Mucosa of gallbladder (tissue), 1 donor: Measurements from ENCODE around the gene IGFBP7. TPM values are rescaled to one million over a fixed set of nuclear protein-coding genes. Genes with fewer than 3 reads are reported as not detected.

Source experiments
- DNase-seq: peaks from one replicate; pipeline ENCODE4 v3.0.0-alpha.2; 2020; ENCODE audit warnings: low spot score
- total RNA-seq: library from RNA; stranded (reverse); gene quantifications from one replicate; pipeline ENCODE4 v1.2.1, GENCODE V29; 2021
- donor health status: DM: no; HTN: no; CAD: no.

IGFBP7 gene
- total RNA-seq, 1 donor from 2014 or later, result 1,557 TPM

GRCh38 chr4:57129477-57129876 is 19.3 kb upstream of the IGFBP7 start:
- DNase-seq, result no peak

- DNase-seq, result no peak
Observed at GRCh38 chr4:57127361-57127760, 17.2 kb upstream of the IGFBP7 start.

GRCh38 chr4:57125996-57126395 is 15.8 kb upstream of the IGFBP7 start:
- no peak for DNase-seq

GRCh38 chr4:57124145-57124544 is 14.0 kb upstream of the IGFBP7 start:
- DNase-seq, result no peak

GRCh38 chr4:57122959-57123358 is 12.8 kb upstream of the IGFBP7 start:
- no peak for DNase-seq

- peak; percentile 67 for DNase-seq
Observed at GRCh38 chr4:57119054-57119651, 9.0 kb upstream of the IGFBP7 start.

- no peak for DNase-seq
Observed at GRCh38 chr4:57117491-57117890, 7.3 kb upstream of the IGFBP7 start.

GRCh38 chr4:57116245-57116644 is 6.1 kb upstream of the IGFBP7 start:
- DNase-seq, result no peak

- DNase-seq, result no peak
Observed at GRCh38 chr4:57114973-57115372, 4.8 kb upstream of the IGFBP7 start.

GRCh38 chr4:57113870-57114269 is 3.7 kb upstream of the IGFBP7 start:
- no peak for DNase-seq

GRCh38 chr4:57110640-57111511 is 691 bp upstream of the IGFBP7 start:
- DNase-seq, result no peak

GRCh38 chr4:57109411-57109846 is 756 bp downstream of the IGFBP7 start:
- DNase-seq, result no peak

- DNase-seq, result no peak
Observed at GRCh38 chr4:57106181-57106580, 4.0 kb downstream of the IGFBP7 start.

GRCh38 chr4:57104706-57105560 is 5.3 kb downstream of the IGFBP7 start:
- DNase-seq, result no peak

GRCh38 chr4:57103051-57103450 is 7.1 kb downstream of the IGFBP7 start:
- DNase-seq, result no peak

GRCh38 chr4:57102050-57102624 is 8.0 kb downstream of the IGFBP7 start:
- peak; percentile 72 for DNase-seq

GRCh38 chr4:57100979-57101651 is 9.1 kb downstream of the IGFBP7 start:
- DNase-seq, result no peak

- no peak for DNase-seq
Observed at GRCh38 chr4:57099363-57099762, 10.8 kb downstream of the IGFBP7 start.

- no peak for DNase-seq
Observed at GRCh38 chr4:57098941-57099340, 11.2 kb downstream of the IGFBP7 start.

- no peak for DNase-seq
Observed at GRCh38 chr4:57098415-57098814, 11.8 kb downstream of the IGFBP7 start.

- DNase-seq, result no peak
Observed at GRCh38 chr4:57097711-57098110, 12.5 kb downstream of the IGFBP7 start.
